B cell (primary cell): ENCODE data around the gene PAPOLB. TPM values are rescaled to one million over a fixed set of nuclear protein-coding genes. Genes with fewer than 3 reads are reported as not detected.

Experiments used
- ATAC-seq: fragments of 200-7000 bp; cut with Tn5 transposase; one replicate; pipeline ENCODE4 v1.10.0; 2021; ENCODE audit warnings: low read depth, mild to moderate bottlenecking, moderate number of reproducible peaks, moderate library complexity
- CTCF ChIA-PET: fragments of 350-600 bp; sonication (Branson Sonifier 250); formaldehyde crosslinking; loops from one replicate; lab custom pipeline; 2021; ENCODE audit warnings: antibody characterized with exemption, inconsistent platforms; lab: Charles Lee
- POLR2A ChIA-PET: fragments of 350-600 bp; sonication (Branson Sonifier 250); formaldehyde crosslinking; loops from one replicate; lab custom pipeline; 2021; ENCODE audit warnings: antibody characterized with exemption; lab: Charles Lee
- DNase-seq: peaks from one replicate; pipeline ENCODE4 v3.0.0; 2013
- H2AFZ ChIP-seq: 2 replicates; pipeline ENCODE4 v1.6.1; 2012; ENCODE audit warnings: mild to moderate bottlenecking, low read depth, low read length; ENCODE audit not compliant: insufficient read depth, poor library complexity, severe bottlenecking
- H3K27ac ChIP-seq, 2 donors: 1 replicate in 1 of 2; 2 replicates in 1 of 2; pipeline ENCODE4 v1.5.1; 2012 to 2013; ENCODE audit warnings: low read length in 2 of 2, mild to moderate bottlenecking in 2 of 2, moderate library complexity in 1 of 2
- H3K27me3 ChIP-seq, 4 experiments: fragments of 200-600 bp in 1 of 4; sonication (generic) in 1 of 4; replicated peaks in 1 of 4; 1 replicate in 2 of 4; 2 replicates in 2 of 4; pipeline versions ENCODE4 v1.6.1 to v1.7.0; 2013 to 2016; ENCODE audit warnings: low read length in 3 of 4, mild to moderate bottlenecking in 2 of 4, mixed read lengths in 1 of 4, moderate library complexity in 1 of 4; ENCODE audit not compliant: insufficient read depth in 4 of 4, control insufficient read depth in 3 of 4; ENCODE audit errors: control extremely low read depth in 1 of 4
- H3K36me3 ChIP-seq, 2 experiments: replicated peaks in 1 of 2; 1 replicate in 1 of 2; 2 replicates in 1 of 2; pipeline versions ENCODE4 v1.6.1 to v1.7.1; 2013; ENCODE audit warnings: low read length in 1 of 2; ENCODE audit not compliant: insufficient read depth in 2 of 2, control insufficient read depth in 1 of 2; ENCODE audit errors: control extremely low read depth in 1 of 2, extremely low read depth in 1 of 2
- H3K4me1 ChIP-seq, 2 donors: fragments of 200-600 bp in 1 of 2; sonication (generic) in 1 of 2; 1 replicate in 1 of 2; 2 replicates in 1 of 2; pipeline versions ENCODE4 v1.5.1 to v1.6.1; 2013 to 2017; ENCODE audit warnings: low read length in 2 of 2; ENCODE audit not compliant: control insufficient read depth in 2 of 2, insufficient read depth in 2 of 2
- H3K4me2 ChIP-seq: replicated peaks from 2 replicates; pipeline ENCODE3; 2012; ENCODE audit warnings: mild to moderate bottlenecking, low read depth, low read length; ENCODE audit not compliant: poor library complexity, severe bottlenecking
- H3K4me3 ChIP-seq, 5 experiments: fragments of 200-600 bp in 1 of 5; sonication (generic) in 1 of 5; 1 replicate in 3 of 5; 2 replicates in 2 of 5; pipeline versions ENCODE4 v1.5.1 to v1.7.0; 2011 to 2016; ENCODE audit warnings: low read length in 4 of 5, mild to moderate bottlenecking in 4 of 5, low read depth in 2 of 5, control low read depth in 1 of 5, moderate library complexity in 1 of 5; ENCODE audit not compliant: insufficient read depth in 1 of 5; ENCODE audit errors: control extremely low read depth in 1 of 5, extremely low read depth in 1 of 5
- H3K79me2 ChIP-seq: fragments of 200-600 bp; sonication (generic); one replicate; pipeline ENCODE4 v1.6.0; 2016; ENCODE audit warnings: low read length; ENCODE audit not compliant: control insufficient read depth, insufficient read depth
- H3K9ac ChIP-seq: fragments of 200-600 bp; sonication (generic); 2 replicates; pipeline ENCODE4 v1.6.1; 2017; ENCODE audit warnings: mild to moderate bottlenecking, low read length, moderate library complexity
- H3K9me3 ChIP-seq, 3 donors: one replicate each; pipeline versions ENCODE4 v1.6.1 to v1.7.1; 2013; ENCODE audit warnings: low read length in 2 of 3; ENCODE audit not compliant: control insufficient read depth in 2 of 3, insufficient read depth in 1 of 3; ENCODE audit errors: control extremely low read depth in 1 of 3
- H4K20me1 ChIP-seq: 2 replicates; pipeline ENCODE4 v1.6.0; 2012; ENCODE audit warnings: mild to moderate bottlenecking, low read length; ENCODE audit not compliant: insufficient read depth, control insufficient read depth, poor library complexity, severe bottlenecking
- H3K27ac Mint-ChIP-seq: one replicate; pipeline ENCODE4 v1.8.0; 2021; ENCODE audit warnings: mixed read lengths
- H3K27me3 Mint-ChIP-seq: one replicate; pipeline ENCODE4 v1.8.0; 2021; ENCODE audit warnings: mixed read lengths
- H3K4me1 Mint-ChIP-seq: one replicate; pipeline ENCODE4 v1.8.0; 2021; ENCODE audit warnings: mixed read lengths
- H3K4me3 Mint-ChIP-seq: one replicate; pipeline ENCODE4 v1.8.0; 2021; ENCODE audit warnings: mixed read lengths
- H3K9me3 Mint-ChIP-seq: one replicate; pipeline ENCODE4 v1.8.0; 2022; ENCODE audit warnings: mixed read lengths; ENCODE audit not compliant: insufficient read depth
- CTCF ChIP-seq: fragments of 200-600 bp; IDR thresholded peaks from one replicate; pipeline ENCODE4 v1.8.0; 2022; ENCODE audit warnings: antibody characterized with exemption, mild to moderate bottlenecking
- EZH2 ChIP-seq: IDR thresholded peaks from 2 replicates; pipeline ENCODE4 v1.6.1; 2012; ENCODE audit warnings: borderline replicate concordance, low read depth, mild to moderate bottlenecking, moderate library complexity, low read length; ENCODE audit not compliant: insufficient read depth, poor library complexity, severe bottlenecking
- WGBS: methylation state at CpG from one replicate; pipeline ENCODE4 v1.1.5; 2013; ENCODE audit warnings: missing lambda C conversion rate; ENCODE audit not compliant: insufficient coverage; 5-methylcytosine and 5-hydroxymethylcytosine counted together
- intact Hi-C: fragments of 100-400 bp; cut with micrococcal nuclease; formaldehyde crosslinking; loops from one replicate; pipeline ENCODE4 v1.10.0; 2022
- polyA plus RNA-seq: library from polyadenylated mRNA; depleted of rRNA; stranded (reverse); fragments of >200 nt; gene quantifications from 2 replicates; pipeline ENCODE4 v1.2.3, GENCODE V29; 2012
- total RNA-seq, 2 donors: library from RNA; stranded (reverse); fragments of 120-200 nt in 1 of 2; gene quantifications; 1 replicate in 1 of 2; 2 replicates in 1 of 2; pipeline versions ENCODE4 v1.2.3 to v1.2.4, GENCODE V29; 2013 to 2022

PAPOLB gene
- total and polyA plus RNA-seq, 2 donors (not counting 1 experiment from before 2014, with no cell fraction given): not detected

- Histone ChIP-seq H3K27me3 (peaks cover 0 to 31% (median 12%) of the 10 kb centered on the region in 4 experiments), H3K9me3 (peaks cover 0 to 8% (median 0%) of the 10 kb centered on the region in 3 donors), H2AFZ (peak within 1 kb of the TSS; percentile 56), H3K4me1 (peaks cover 3 to 17% of the 10 kb centered on the region in 2 donors), H3K36me3 (no peaks in the 10 kb centered on the region), H3K4me2 (peak within 1 kb of the TSS; percentile 77), H3K9ac (peak within 1 kb of the TSS; percentile 29), H3K27ac (no peak within 1 kb of the TSS), H4K20me1 (no peaks in the 10 kb centered on the region), H3K79me2 (no peaks in the 10 kb centered on the region), H3K4me3 (peak within 1 kb of the TSS in 3 of 5 experiments; percentile 11 to 19 (median 12))
- WGBS: 3% methylated on average over 71 of the region's 72 CpGs
- ATAC-seq (peak; percentile 87), DNase-seq (peak; percentile 76)
- TF ChIP-seq EZH2 (no peak), CTCF (peak; percentile 60)
- peaks cover 13% of the 10 kb centered on the region for H3K4me1 Mint-ChIP-seq
- H3K27me3 Mint-ChIP-seq: peaks cover 45% of the 10 kb centered on the region
- ChIA-PET POLR2A (interaction anchor here (0.6 kb wide), 1 partner anchor 1239 kb away, joined by 11 read pairs; no protein-coding TSS in a partner anchor), CTCF (no interaction called here)
- H3K27ac Mint-ChIP-seq: no peak within 1 kb of the TSS
- H3K9me3 Mint-ChIP-seq: no peaks in the 10 kb centered on the region
- H3K4me3 Mint-ChIP-seq: peak within 1 kb of the TSS; percentile 70
- intact Hi-C loops: no loop called here
Observed at GRCh38 chr7:4883372-4884144, 21.7 kb upstream of the PAPOLB start, which contains the start of gene RADIL. Gene RADIL (minus strand): TSS chr7:4883716. CDS start chr7:4878139, 5,577 bp downstream.

- ATAC-seq: no peak
- no peak overlapping the region for H3K27ac ChIP-seq
- peak overlapping the region; percentile 56 for H2AFZ ChIP-seq
Observed at GRCh38 chr7:4883033-4883371, 21.2 kb upstream of the PAPOLB start.

More at GRCh38 chr7:4883033-4883371, 21.2 kb upstream of the PAPOLB start:
- peaks cover 3 to 17% of the 10 kb centered on the region in 2 donors for H3K4me1 ChIP-seq
- H3K27me3 Mint-ChIP-seq: peaks cover 45% of the 10 kb centered on the region
- no peaks in the 10 kb centered on the region for H4K20me1 ChIP-seq
- peaks cover 13% of the 10 kb centered on the region for H3K4me1 Mint-ChIP-seq
- H3K4me3 ChIP-seq: peak overlapping the region in 3 of 5 experiments; percentile 11 to 19 (median 12)
- 6% methylated on average over 36 of the region's 36 CpGs for whole genome bisulfite sequencing
- H3K27me3 ChIP-seq: peaks cover 0 to 31% (median 12%) of the 10 kb centered on the region in 4 experiments
- intact Hi-C loops: no loop called here
- H3K9ac ChIP-seq: peak overlapping the region; percentile 29
- H3K27ac Mint-ChIP-seq: no peak overlapping the region
- peaks cover 0 to 8% (median 0%) of the 10 kb centered on the region in 3 donors for H3K9me3 ChIP-seq
- TF ChIP-seq EZH2 (no peak), CTCF (no peak)
- CTCF ChIA-PET: no interaction called here
- POLR2A ChIA-PET: interaction anchor here (0.6 kb wide), 1 partner anchor 1239 kb away, joined by 11 read pairs; no protein-coding TSS in a partner anchor
- peak overlapping the region; percentile 70 for H3K4me3 Mint-ChIP-seq
- no peak for DNase-seq
- H3K9me3 Mint-ChIP-seq: no peaks in the 10 kb centered on the region
- no peaks in the 10 kb centered on the region for H3K79me2 ChIP-seq
- peak overlapping the region; percentile 77 for H3K4me2 ChIP-seq
- H3K36me3 ChIP-seq: no peaks in the 10 kb centered on the region
